SK-N-SH treated with all-trans-retinoic acid at 6 μM for 48 hours (cell line): ENCODE measurements around the gene DGKZ.

Source experiments
- ATAC-seq: fragments of 200-7000 bp; cut with Tn5 transposase; 3 replicates; pipeline ENCODE4 v1.9.1; 2020; ENCODE audit warnings: mild to moderate bottlenecking, moderate library complexity
- ARNTL ChIP-seq: fragments of 450-650 bp; formaldehyde crosslinking; IDR thresholded peaks from 2 replicates; pipeline ENCODE4 v1.5.0; 2020; ENCODE audit warnings: low read depth, mild to moderate bottlenecking, moderate library complexity, borderline replicate concordance
- BACH2 ChIP-seq: fragments of 250-450 bp; sonication (Bioruptor Pico); IDR thresholded peaks from 2 replicates; pipeline ENCODE4 v1.9.0; 2021; ENCODE audit warnings: mild to moderate bottlenecking, borderline replicate concordance
- CSDC2 ChIP-seq: fragments of 250-450 bp; sonication (Bioruptor Pico); IDR thresholded peaks from 2 replicates; pipeline ENCODE4 v1.5.0; 2020; ENCODE audit warnings: mild to moderate bottlenecking, moderate library complexity
- CSRNP3 ChIP-seq: fragments of 250-450 bp; sonication (Bioruptor Pico); IDR thresholded peaks from 2 replicates; pipeline ENCODE4 v1.5.1; 2021; ENCODE audit warnings: mild to moderate bottlenecking, moderate library complexity
- ESRRG ChIP-seq: fragments of 250-450 bp; sonication (Bioruptor Pico); IDR thresholded peaks from 2 replicates; pipeline ENCODE4 v1.6.1; 2021; ENCODE audit warnings: mild to moderate bottlenecking
- GLIS3 ChIP-seq: fragments of 250-450 bp; sonication (Bioruptor Pico); IDR thresholded peaks from 2 replicates; pipeline ENCODE4 v1.5.0; 2020; ENCODE audit warnings: mild to moderate bottlenecking, moderate library complexity
- ISL1 ChIP-seq: fragments of 250-450 bp; sonication (Bioruptor Pico); IDR thresholded peaks from 2 replicates; pipeline ENCODE4 v2.1.2; 2022; ENCODE audit warnings: mild to moderate bottlenecking, moderate library complexity
- PATZ1 ChIP-seq: fragments of 250-450 bp; sonication (Bioruptor Pico); IDR thresholded peaks from 2 replicates; pipeline ENCODE4 v1.8.0; 2020; ENCODE audit warnings: mild to moderate bottlenecking, moderate library complexity, borderline replicate concordance
- PPARA ChIP-seq: fragments of 250-450 bp; sonication (Bioruptor Pico); IDR thresholded peaks from 2 replicates; pipeline ENCODE4 v1.5.0; 2020; ENCODE audit warnings: mild to moderate bottlenecking, borderline replicate concordance
- SNAI2 ChIP-seq: fragments of 250-450 bp; sonication (Bioruptor Pico); IDR thresholded peaks from 2 replicates; pipeline ENCODE4 v1.5.0; 2020; ENCODE audit warnings: mild to moderate bottlenecking, moderate library complexity
- TCF4 ChIP-seq: fragments of 250-450 bp; sonication (Bioruptor Pico); IDR thresholded peaks from 2 replicates; pipeline ENCODE4 v1.8.0; 2021; ENCODE audit warnings: mild to moderate bottlenecking, moderate library complexity, borderline replicate concordance
- TSHZ2 ChIP-seq: fragments of 250-450 bp; sonication (Bioruptor Pico); IDR thresholded peaks from 2 replicates; pipeline ENCODE4 v1.5.0; 2020; ENCODE audit warnings: mild to moderate bottlenecking, moderate library complexity
- ZFP3 ChIP-seq: fragments of 250-450 bp; sonication (Bioruptor Pico); IDR thresholded peaks from 2 replicates; pipeline ENCODE4 v1.5.0; 2020; ENCODE audit warnings: mild to moderate bottlenecking, moderate library complexity
- ZFP30 ChIP-seq: fragments of 450-650 bp; formaldehyde crosslinking; IDR thresholded peaks from 2 replicates; pipeline ENCODE4 v1.5.0; 2022; ENCODE audit warnings: mild to moderate bottlenecking, moderate library complexity
- ZNF565 ChIP-seq: fragments of 450-650 bp; formaldehyde crosslinking; conservative IDR thresholded peaks from 2 replicates; pipeline ENCODE4 v1.5.0; 2020; ENCODE audit warnings: low read depth, mild to moderate bottlenecking, moderate library complexity
- ZNF70 ChIP-seq: fragments of 450-650 bp; formaldehyde crosslinking; IDR thresholded peaks from 2 replicates; pipeline ENCODE4 v1.5.0; 2020; ENCODE audit warnings: mild to moderate bottlenecking, moderate library complexity
- ZNF8 ChIP-seq: fragments of 450-650 bp; formaldehyde crosslinking; IDR thresholded peaks from 2 replicates; pipeline ENCODE4 v1.5.0; 2020; ENCODE audit warnings: mild to moderate bottlenecking, moderate library complexity
- TF ChIP-seq, protein P1 (sequence below): fragments of 250-450 bp; sonication (Bioruptor Pico); IDR thresholded peaks from 2 replicates; pipeline ENCODE4 v1.5.1; 2020; ENCODE audit warnings: low read depth, mild to moderate bottlenecking, moderate library complexity

Gene DGKZ

GRCh38 chr11:46347637-46348311 lies 511 bp downstream of the DGKZ start:
- no peak for TF ChIP-seq ISL1 (CRISPR knock-in tag)
- TF ChIP-seq TCF4, result no peak
- TF ChIP-seq, protein P1, sequence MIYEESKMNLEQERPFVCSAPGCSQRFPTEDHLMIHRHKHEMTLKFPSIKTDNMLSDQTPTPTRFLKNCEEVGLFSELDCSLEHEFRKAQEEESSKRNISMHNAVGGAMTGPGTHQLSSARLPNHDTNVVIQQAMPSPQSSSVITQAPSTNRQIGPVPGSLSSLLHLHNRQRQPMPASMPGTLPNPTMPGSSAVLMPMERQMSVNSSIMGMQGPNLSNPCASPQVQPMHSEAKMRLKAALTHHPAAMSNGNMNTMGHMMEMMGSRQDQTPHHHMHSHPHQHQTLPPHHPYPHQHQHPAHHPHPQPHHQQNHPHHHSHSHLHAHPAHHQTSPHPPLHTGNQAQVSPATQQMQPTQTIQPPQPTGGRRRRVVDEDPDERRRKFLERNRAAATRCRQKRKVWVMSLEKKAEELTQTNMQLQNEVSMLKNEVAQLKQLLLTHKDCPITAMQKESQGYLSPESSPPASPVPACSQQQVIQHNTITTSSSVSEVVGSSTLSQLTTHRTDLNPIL (CRISPR knock-in tag), result no peak
- no peak for TF ChIP-seq ESRRG (CRISPR knock-in tag)
- TF ChIP-seq ZFP3 (CRISPR knock-in tag), result no peak
- no peak for TF ChIP-seq CSRNP3
- no peak for TF ChIP-seq ZNF565 (CRISPR knock-in tag)
- no peak for TF ChIP-seq ARNTL
- TF ChIP-seq ZNF70 (CRISPR knock-in tag), result no peak
- no peak for TF ChIP-seq SNAI2 (CRISPR knock-in tag)
- no peak for TF ChIP-seq PPARA
- no peak for TF ChIP-seq TSHZ2 (CRISPR knock-in tag)
- TF ChIP-seq ZNF8, result no peak
- TF ChIP-seq ZFP30 (CRISPR knock-in tag), result no peak
- TF ChIP-seq GLIS3 (CRISPR knock-in tag), result no peak
- no peak for TF ChIP-seq PATZ1 (CRISPR knock-in tag)
- peak; percentile 23 for ATAC-seq

- TF ChIP-seq ZFP30 (CRISPR knock-in tag) (no peak), ZNF565 (CRISPR knock-in tag) (no peak), CSRNP3 (no peak), ESRRG (CRISPR knock-in tag) (no peak), ISL1 (CRISPR knock-in tag) (no peak), SNAI2 (CRISPR knock-in tag) (no peak), CSDC2 (CRISPR knock-in tag) (no peak), BACH2 (no peak), TSHZ2 (CRISPR knock-in tag) (no peak), ARNTL (no peak), GLIS3 (CRISPR knock-in tag) (no peak)
- TF ChIP-seq, protein P1 (CRISPR knock-in tag), result no peak
- ATAC-seq, result no peak
Measured at GRCh38 chr11:46348566-46349401, 1.5 kb downstream of the DGKZ start.
